Testis (tissue), 3 donors: Measurements from ENCODE around the gene PHAF1. TPM values are rescaled to one million over a fixed set of nuclear protein-coding genes. Genes with fewer than 3 reads are reported as not detected.
A peak's percentile ranks its signal among the peaks of the same experiment; 100 is the strongest.

Experiments used
- DNase-seq: peaks from one replicate; pipeline ENCODE4 v3.0.0-alpha.2; 2019
- H3K27ac ChIP-seq, 2 donors: fragments of 200-600 bp; sonication (generic); one replicate each; pipeline ENCODE4 v1.5.1; 2019
- H3K27me3 ChIP-seq: fragments of 200-600 bp; sonication (generic); one replicate; pipeline ENCODE4 v1.5.1; 2019
- H3K36me3 ChIP-seq: fragments of 200-600 bp; sonication (generic); one replicate; pipeline ENCODE4 v1.5.1; 2017; ENCODE audit warnings: low read depth; ENCODE audit errors: missing control alignments
- H3K4me1 ChIP-seq: fragments of 200-600 bp; sonication (generic); one replicate; pipeline ENCODE4 v1.5.1; 2019
- H3K4me3 ChIP-seq, 2 donors: fragments of 200-600 bp; sonication (generic); one replicate each; pipeline ENCODE4 v1.5.1; 2017 to 2019
- H3K9me3 ChIP-seq: fragments of 200-600 bp; sonication (generic); one replicate; pipeline ENCODE4 v1.5.1; 2017
- CTCF ChIP-seq, 3 experiments: fragments of 450-650 bp in 2 of 3; fragments of 200-600 bp in 1 of 3; sonication (generic) in 1 of 3; IDR thresholded peaks; one replicate each; pipeline ENCODE4 v1.5.1; 2016 to 2019; ENCODE audit warnings: antibody characterized with exemption in 3 of 3, mild to moderate bottlenecking in 2 of 3, moderate library complexity in 1 of 3
- POLR2A ChIP-seq: fragments of 450-650 bp; IDR thresholded peaks from one replicate; pipeline ENCODE4 v1.6.1; 2017; ENCODE audit warnings: antibody characterized with exemption, mild to moderate bottlenecking, moderate library complexity
- WGBS, 2 donors: methylation state at CpG; one replicate each; pipeline ENCODE4 v1.1.5; 2018; 5-methylcytosine and 5-hydroxymethylcytosine counted together
- intact Hi-C: fragments of 100-400 bp; cut with DNase I; formaldehyde crosslinking; loops from one replicate; pipeline ENCODE4 v1.15.1; 2023; ENCODE audit warnings: low total_unique reads
- polyA plus RNA-seq: library from polyadenylated mRNA; stranded (reverse); fragments of 350-450 nt; fragmentation: Illumina TruSeq; extraction: RNeasy Lipid Tissue Mini Kit (QIAGEN cat#74804); gene quantifications from one replicate; pipeline ENCODE4 v1.2.3, GENCODE V29; 2014; ENCODE audit warnings: low read depth, low replicate concordance; ENCODE audit not compliant: insufficient read depth
- total RNA-seq, 2 donors: library from RNA; depleted of rRNA; stranded (reverse); fragments of >200 nt; gene quantifications; one replicate each; pipeline ENCODE4 v1.2.3, GENCODE V29; 2016

PHAF1 gene
- total and polyA plus RNA-seq, 3 donors from 2014 or later: 31.2 to 41.6 (median 32.6) TPM

GRCh38 chr16:67191411-67191994, 81.8 kb downstream of the PHAF1 start:
- intact Hi-C loops: no loop called here
- Histone ChIP-seq H3K4me1 (peaks cover 34% of the 10 kb centered on the region), H3K27me3 (no peaks in the 10 kb centered on the region), H3K36me3 (no peaks in the 10 kb centered on the region), H3K27ac (no peak overlapping the region), H3K9me3 (no peaks in the 10 kb centered on the region), H3K4me3 (peak overlapping the region; percentile 96 to 99)
- no peak for DNase-seq
- no peak for TF ChIP-seq CTCF (IDR thresholded peaks at IDR 0.05)
- no peak for TF ChIP-seq POLR2A
- 23 to 25% methylated on average over 9 of the region's 9 CpGs for WGBS, 2 donors

GRCh38 chr16:67191995-67192681, 82.4 kb downstream of the PHAF1 start, which contains the start of gene E2F4:
E2F4 (plus strand) TSS chr16:67192155; CDS start chr16:67192228, 73 bp downstream.
- peak within 1 kb of the TSS; percentile 70 to 74 for H3K27ac ChIP-seq
- DNase-seq: peak; percentile 95
- intact Hi-C loops: no loop called here

DNA sequence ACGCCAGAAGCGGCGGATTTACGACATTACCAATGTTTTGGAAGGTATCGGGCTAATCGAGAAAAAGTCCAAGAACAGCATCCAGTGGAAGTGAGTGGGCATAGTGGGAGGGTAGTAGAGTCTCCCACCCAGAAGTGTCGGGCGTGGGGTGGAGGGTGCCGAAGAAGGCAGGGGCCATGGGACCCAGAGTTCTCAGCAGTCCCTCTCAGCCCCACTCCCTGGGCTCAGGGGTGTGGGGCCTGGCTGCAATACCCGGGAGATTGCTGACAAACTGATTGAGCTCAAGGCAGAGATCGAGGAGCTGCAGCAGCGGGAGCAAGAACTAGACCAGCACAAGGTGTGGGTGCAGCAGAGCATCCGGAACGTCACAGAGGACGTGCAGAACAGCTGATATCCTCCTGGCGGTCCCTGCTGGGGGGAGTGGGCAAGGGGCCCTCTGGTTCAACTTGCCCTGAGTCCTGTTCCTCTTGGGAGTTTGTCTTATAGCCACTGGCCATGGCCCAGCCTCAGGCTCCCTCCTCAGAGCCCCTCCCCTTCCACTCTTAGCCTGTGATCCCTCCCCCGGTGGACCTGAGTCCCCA, 83.1 kb downstream of the PHAF1 start:
- intact Hi-C loops: no loop called here
- Histone ChIP-seq H3K36me3 (no peaks in the 10 kb centered on the region), H3K9me3 (no peaks in the 10 kb centered on the region), H3K4me3 (peak overlapping the region; percentile 96 to 99), H3K4me1 (peaks cover 32% of the 10 kb centered on the region), H3K27ac (peak overlapping the region; percentile 70 to 74), H3K27me3 (no peaks in the 10 kb centered on the region)
- TF ChIP-seq CTCF (IDR thresholded peaks at IDR 0.05) (no peak), POLR2A (no peak)
- DNase-seq: no peak
- 16 to 26% methylated on average over 17 of the region's 17 CpGs for WGBS, 2 donors

More at GRCh38 chr16:67191995-67192681, 82.4 kb downstream of the PHAF1 start, which contains the start of gene E2F4:
- TF ChIP-seq CTCF (IDR thresholded peaks at IDR 0.05) (peak in 1 of 3 experiments; percentile 15), POLR2A (no peak)
- WGBS, 2 donors: 0 to 2% methylated on average over 13 to 54 of the region's 54 CpGs
- Histone ChIP-seq H3K4me3 (peak within 1 kb of the TSS; percentile 96 to 99), H3K4me1 (peaks cover 30% of the 10 kb centered on the region), H3K36me3 (no peaks in the 10 kb centered on the region), H3K27me3 (no peaks in the 10 kb centered on the region), H3K9me3 (no peaks in the 10 kb centered on the region)

DNA sequence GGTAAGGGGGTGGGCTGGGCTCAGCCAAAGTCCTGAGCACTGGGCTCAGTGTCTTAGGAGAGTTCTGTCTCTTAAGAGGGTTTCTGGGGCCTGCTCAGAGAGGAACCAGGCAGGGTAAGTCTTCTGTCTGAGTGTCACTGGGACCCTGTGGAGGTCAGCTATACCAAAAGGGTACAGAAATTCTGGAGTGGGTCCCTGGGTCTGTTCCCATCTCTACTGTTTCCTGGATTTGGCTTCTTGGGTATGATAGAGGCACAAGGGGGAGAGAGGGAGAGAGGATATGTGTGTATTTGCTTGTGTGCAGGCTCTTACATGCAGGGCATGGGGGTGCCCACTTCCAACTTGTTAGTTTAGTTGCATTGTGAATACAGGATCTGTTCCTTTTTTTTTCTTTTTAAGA, 83.8 kb downstream of the PHAF1 start:
- TF ChIP-seq CTCF (IDR thresholded peaks at IDR 0.05) (no peak), POLR2A (no peak)
- no peaks in the 10 kb centered on the region for H3K27me3 ChIP-seq
- no peak overlapping the region for H3K27ac ChIP-seq
- H3K9me3 ChIP-seq: no peaks in the 10 kb centered on the region
- no peak for DNase-seq
- H3K4me1 ChIP-seq: peaks cover 39% of the 10 kb centered on the region
- no peak overlapping the region for H3K4me3 ChIP-seq
- intact Hi-C loops: no loop called here
- H3K36me3 ChIP-seq: no peaks in the 10 kb centered on the region
